DMS53 treated with DMSO at 0.1 percent for 48 hours (cell line): ENCODE data around the gene IDI1.

Experiments
- DNase-seq: peaks from one replicate; lab custom pipeline; 2025; ENCODE audit not compliant: unreplicated experiment; lab: John Stamatoyannopoulos, UW

The IDI1 gene

GRCh38 chr10:996031-996430 is 52.9 kb downstream of the IDI1 start:
- DNase-seq: no peak

- DNase-seq: no peak
These were observed 53.4 kb downstream of the IDI1 start for GRCh38 chr10:995559-995926.

- no peak for DNase-seq
These were observed 53.9 kb downstream of the IDI1 start for GRCh38 chr10:994836-995558.

- no peak for DNase-seq
These were observed 56.0 kb downstream of the IDI1 start for GRCh38 chr10:992871-993270.

- DNase-seq: no peak
These were observed 56.5 kb downstream of the IDI1 start for GRCh38 chr10:992467-992866.

GRCh38 chr10:990808-991207 is 58.1 kb downstream of the IDI1 start:
- no peak for DNase-seq
